ENCODE results near the gene TMEM109. TPM values are rescaled to one million over a fixed set of nuclear protein-coding genes. Genes with fewer than 3 reads are reported as not detected.

Gene TMEM109
- total and polyA plus RNA-seq, 2 of the 4 experiments (the other 2 are of a cell fraction) = 15.1 to 69.7 TPM

- H4K5ac ChIP-seq (ENCODE audit: low read depth, low read length) = no peak overlapping the region
- no peak overlapping the region for H2AK9ac ChIP-seq (replicated peaks; ENCODE audit: low read depth, low read length, poor library complexity)
- intact Hi-C loops (cut with micrococcal nuclease) (no loop called here), dilution Hi-C loops (cut with HindIII; ENCODE audit: low sequenced_read_pairs, unreplicated experiment) (no loop called here), in situ Hi-C loops (cut with MboI; ENCODE audit: low sequenced_read_pairs) (no loop called here)
- no peak overlapping the region for H3K4me2 ChIP-seq (ENCODE audit: low read depth, low read length)
- TF ChIP-seq USF2 (IDR thresholded peaks at IDR 0.05; ENCODE audit: low read depth, low read length) (no peak), MAFK (IDR thresholded peaks at IDR 0.05; ENCODE audit: low read depth, low read length) (no peak)
- H4K20me1 ChIP-seq (ENCODE audit: insufficient read depth, low read length) = no peaks in the 10 kb centered on the region
- H3K9ac ChIP-seq (ENCODE audit: low read depth, low read length) = no peak overlapping the region
- no peak overlapping the region for H3K56ac ChIP-seq (ENCODE audit: extremely low read depth, insufficient read depth, low read length)
- no peak overlapping the region for H4K91ac ChIP-seq (ENCODE audit: insufficient read depth, low read depth, low read length)
- no peaks in the 10 kb centered on the region for H3K9me3 ChIP-seq (ENCODE audit: control insufficient read depth, insufficient read depth, low read length)
- H3K4me1 ChIP-seq (ENCODE audit: control insufficient read depth, insufficient read depth, low read length) = no peaks in the 10 kb centered on the region; the same call in 1 of the 2 replicates
- H2BK5ac ChIP-seq (ENCODE audit: low read depth, low read length, poor library complexity, severe bottlenecking) = no peak overlapping the region
- no peak overlapping the region for H3K23ac ChIP-seq (ENCODE audit: low read depth, low read length)
- no peaks in the 10 kb centered on the region for H3K9me1 ChIP-seq (ENCODE audit: insufficient read depth, low read length)
- no peak overlapping the region for H3K18ac ChIP-seq (ENCODE audit: low read depth, low read length)
- BruUV-seq (replicated peaks) = no TSS peak
- H2AFZ ChIP-seq (replicated peaks; ENCODE audit: low read length, poor library complexity) = no peak overlapping the region
- no peak overlapping the region for H3K4me3 ChIP-seq (ENCODE audit: insufficient read depth, low read depth, low read length)
- no peak overlapping the region for H2BK20ac ChIP-seq (ENCODE audit: low read depth, low read length)
- no peak overlapping the region for H4K8ac ChIP-seq (ENCODE audit: low read depth in 2 of 2, low read length in 2 of 2)
- no peak overlapping the region for H3K4ac ChIP-seq (ENCODE audit: low read depth, low read length)
- no peak overlapping the region for H3K27ac ChIP-seq (ENCODE audit: insufficient read depth, low read length)
- H3K27me3 ChIP-seq (ENCODE audit: control insufficient read depth, insufficient read depth, low read length) = no peaks in the 10 kb centered on the region
- H3K79me1 ChIP-seq (ENCODE audit: low read depth in 1 of 2, low read length in 2 of 2) = no peaks in the 10 kb centered on the region; a peak in 1 of 4 replicates
- DNase-seq = no peak
- WGBS, 2 experiments (ENCODE audit: extremely low coverage in 2 of 2, insufficient read length in 1 of 2) = 80% methylated on average over 4 of the region's 37 CpGs; no CpG with 5 or more reads in 1 of the 2 experiments
- peaks cover 54% of the 10 kb centered on the region for H3K36me3 ChIP-seq (ENCODE audit: control insufficient read depth, insufficient read depth, low read length)
- CTCF ChIA-PET = no interaction called here
- H3K14ac ChIP-seq (replicated peaks; ENCODE audit: low read depth, low read length) = no peak overlapping the region
- H2BK15ac ChIP-seq (ENCODE audit: low read depth, low read length) = no peak overlapping the region
- no peak for ATAC-seq (ENCODE audit: low read depth)
- H2AK5ac ChIP-seq (ENCODE audit: low read depth, low read length) = no peak overlapping the region
- no peak overlapping the region for H2BK120ac ChIP-seq (ENCODE audit: low read depth, low read length)
- POLR2A ChIA-PET (ENCODE audit: unreplicated experiment) = no interaction called here
These were observed 19.6 kb downstream of the TMEM109 start for GRCh38 chr11:60933416-60934123.
